ENCODE measurements around the gene MZF1. TPM values are rescaled to one million over a fixed set of nuclear protein-coding genes. Genes with fewer than 3 reads are reported as not detected.

Gene MZF1
- total RNA-seq, 2 experiments from 2014 or later: 20.0 to 20.6 TPM

DNA sequence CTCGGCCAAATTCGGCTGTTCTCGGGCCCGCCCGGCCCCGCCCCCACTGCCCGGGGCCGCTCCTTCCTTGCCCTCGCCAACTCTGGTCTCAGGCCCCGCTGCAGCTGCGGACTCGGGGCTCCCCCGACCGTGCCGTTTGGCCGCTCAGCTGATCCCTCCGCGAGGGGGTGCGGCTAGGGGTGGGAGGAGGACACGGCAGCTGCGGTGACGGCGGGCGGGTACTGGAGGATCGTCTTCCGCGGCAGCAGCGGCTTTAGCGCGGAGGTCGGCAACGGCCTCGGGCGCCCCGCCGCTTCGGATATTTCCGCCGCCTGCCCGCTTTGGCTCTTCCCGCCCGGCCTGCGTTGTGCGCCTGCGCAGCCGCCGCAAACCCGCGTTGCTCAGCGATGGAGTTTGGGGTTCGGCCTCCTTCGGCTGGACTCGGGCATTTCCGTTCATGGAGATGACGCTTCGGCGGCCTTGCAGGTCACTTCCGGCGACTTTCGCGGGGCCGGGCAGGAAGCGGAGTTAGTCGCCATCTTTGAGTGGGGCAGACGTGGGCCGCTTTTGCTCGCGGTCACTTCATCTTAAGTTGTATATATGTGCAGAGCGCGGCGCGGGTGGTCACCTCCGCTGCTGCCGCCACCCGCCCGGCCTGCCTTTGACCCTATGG, 14.4 kb downstream of the MZF1 start:
- Mint-ChIP-seq H3K4me1 (ENCODE audit: low read depth) (peaks cover 69% of the 10 kb centered on the region), H3K27ac (peak overlapping the region; percentile 99), H3K27me3 (ENCODE audit: low read depth) (no peaks in the 10 kb centered on the region), H3K36me3 (ENCODE audit: low read depth) (peaks cover 56% of the 10 kb centered on the region), H3K4me3 (peak overlapping the region; percentile 96), H3K9me3 (ENCODE audit: insufficient read depth) (no peaks in the 10 kb centered on the region)
- ATAC-seq: peak; percentile 67
- ChIA-PET CTCF (interaction anchor here (1.0 to 5.3 kb wide), 5 partner anchors 9 to 39 kb away, joined by 3 to 27 read pairs (median 4); partner anchors contain the start of gene ZBTB45), POLR2A (interaction anchor here (1.0 to 1.4 kb wide), 4 partner anchors 9 to 15 kb away, joined by 3 to 8 read pairs (median 4); partner anchors contain the start of gene TRIM28)
- DNase-seq: peak; percentile 100

DNA sequence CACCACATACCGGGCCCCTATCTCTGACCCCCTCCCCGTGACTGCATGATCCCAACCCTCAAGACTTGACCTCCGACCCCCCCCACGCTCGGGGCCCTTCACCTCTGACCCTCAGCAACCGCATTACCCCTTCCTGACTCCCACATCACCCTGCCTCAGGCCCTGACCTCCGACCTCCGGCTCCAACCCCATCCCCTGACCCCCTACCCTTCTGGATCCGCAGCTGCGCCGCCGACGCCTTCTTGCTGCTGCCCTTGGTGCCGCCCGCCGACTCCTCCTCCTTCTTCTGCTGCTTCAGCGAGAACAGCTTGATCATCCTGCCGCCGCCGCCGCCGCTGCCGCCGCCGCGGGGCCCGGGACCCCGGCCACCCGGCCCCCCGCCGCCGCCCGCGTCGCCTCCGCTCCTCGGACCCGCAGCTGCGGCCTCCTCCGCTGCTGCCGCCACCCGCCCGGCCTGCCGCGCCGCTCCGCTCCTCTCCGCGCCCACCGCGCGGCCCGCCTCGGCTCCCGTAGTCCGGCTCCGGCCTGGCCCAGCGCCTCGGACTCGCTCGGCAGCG, 15.0 kb downstream of the MZF1 start, which contains the start of gene UBE2M:
Gene UBE2M (minus strand): TSS at position 546 of the 557 bp plus-strand sequence. CDS start 230 bp downstream, at position 316.
- Mint-ChIP-seq H3K4me1 (ENCODE audit: low read depth) (peaks cover 67% of the 10 kb centered on the region), H3K36me3 (ENCODE audit: low read depth) (peaks cover 59% of the 10 kb centered on the region), H3K27ac (peak within 1 kb of the TSS; percentile 99), H3K27me3 (ENCODE audit: low read depth) (no peaks in the 10 kb centered on the region), H3K4me3 (peak within 1 kb of the TSS; percentile 96), H3K9me3 (ENCODE audit: insufficient read depth) (no peaks in the 10 kb centered on the region)
- ChIA-PET POLR2A (interaction anchor here (0.9 to 1.5 kb wide), 4 partner anchors 11 to 44 kb away, joined by 3 to 5 read pairs (median 4); no protein-coding TSS in a partner anchor), CTCF (interaction anchor here (1.3 to 5.3 kb wide), 3 partner anchors 13 to 38 kb away, joined by 4 to 27 read pairs (median 7); partner anchors contain the start of gene ZBTB45)
- ATAC-seq (peak; percentile 2), DNase-seq (peak; percentile 75)

DNA sequence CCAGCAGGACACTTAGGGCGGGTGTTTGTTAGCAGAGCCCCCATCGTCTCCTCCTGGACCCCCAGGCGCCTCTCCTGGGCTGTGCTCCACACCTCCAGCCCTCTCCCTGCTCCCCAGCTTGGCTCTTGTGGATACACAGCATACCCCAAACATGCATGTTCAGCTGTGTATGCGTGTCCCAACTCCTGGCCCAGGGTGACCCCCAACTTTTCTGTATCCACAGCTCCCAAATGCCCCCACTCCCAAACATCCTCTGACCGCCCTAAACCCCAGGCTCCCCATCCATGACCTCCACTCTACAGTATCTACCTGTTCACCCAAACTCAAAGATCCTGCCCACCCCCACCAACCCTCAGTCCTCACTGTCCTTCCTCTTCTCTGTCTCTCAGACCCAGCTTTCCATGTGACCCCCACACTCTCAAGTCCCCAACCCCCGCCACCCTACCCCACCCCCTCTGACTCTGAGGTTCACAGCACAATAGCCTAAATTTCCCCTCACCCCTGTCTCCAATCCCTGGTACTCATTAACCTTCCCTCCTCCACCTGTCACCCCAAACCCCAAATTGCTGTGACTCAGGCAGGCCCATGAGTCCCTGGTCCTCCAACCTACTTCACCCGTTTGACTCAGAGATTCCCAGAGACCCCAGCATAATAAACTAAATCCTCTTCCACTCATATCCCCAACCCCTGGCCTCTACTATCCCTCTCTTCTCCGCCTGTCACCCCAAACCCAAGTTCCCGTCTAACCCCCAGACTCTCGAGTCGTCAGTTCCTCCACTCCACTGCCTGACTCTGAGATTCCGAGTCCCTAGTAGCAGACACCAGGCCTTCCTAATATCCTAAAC, 15.7 kb downstream of the MZF1 start:
- no peaks in the 10 kb centered on the region for H3K9me3 Mint-ChIP-seq (ENCODE audit: insufficient read depth)
- peak; percentile 31 for DNase-seq
- POLR2A ChIA-PET: interaction anchor here (0.9 to 1.5 kb wide), 4 partner anchors 12 to 43 kb away, joined by 3 to 5 read pairs (median 4); partner anchors contain the start of gene ZBTB45
- no peaks in the 10 kb centered on the region for H3K27me3 Mint-ChIP-seq (ENCODE audit: low read depth)
- peaks cover 67% of the 10 kb centered on the region for H3K4me1 Mint-ChIP-seq (ENCODE audit: low read depth)
- peak overlapping the region; percentile 96 for H3K27ac Mint-ChIP-seq
- CTCF ChIA-PET: interaction anchor here (1.3 kb wide), 1 partner anchor 37 kb away, joined by 5 read pairs; no protein-coding TSS in a partner anchor
- peak overlapping the region; percentile 89 for H3K4me3 Mint-ChIP-seq
- ATAC-seq: no peak
- H3K36me3 Mint-ChIP-seq (ENCODE audit: low read depth): peaks cover 63% of the 10 kb centered on the region

DNA sequence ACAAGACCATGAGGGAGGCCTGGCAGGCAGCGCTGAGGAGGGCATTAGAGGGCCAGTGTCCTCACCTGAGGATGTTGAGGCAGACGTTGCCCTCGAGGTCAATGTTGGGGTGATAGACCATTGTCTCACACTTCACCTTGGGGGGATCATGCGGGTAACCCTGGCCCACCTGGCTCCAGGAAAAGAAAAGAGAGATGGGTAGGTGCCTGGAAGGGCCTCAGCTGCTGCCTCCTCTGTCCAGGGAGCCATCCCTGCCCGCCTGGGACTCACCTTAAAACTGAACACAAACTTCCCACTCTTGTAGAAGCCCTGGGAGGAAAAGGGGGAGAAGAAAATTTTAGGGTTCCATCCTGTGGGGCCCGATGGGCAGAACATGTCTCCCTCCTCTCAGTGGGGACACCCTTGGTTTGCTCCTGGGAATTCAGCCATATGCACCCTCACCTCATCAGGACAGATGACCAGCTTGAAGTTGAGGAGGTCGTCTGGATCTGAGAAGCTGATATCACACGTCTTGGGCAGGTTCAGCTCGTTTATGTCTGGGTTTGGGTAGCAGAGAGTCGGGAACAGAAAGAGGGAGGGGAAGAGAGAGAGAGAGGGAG, 16.4 kb downstream of the MZF1 start:
- Mint-ChIP-seq H3K27me3 (ENCODE audit: low read depth) (no peaks in the 10 kb centered on the region), H3K36me3 (ENCODE audit: low read depth) (peaks cover 64% of the 10 kb centered on the region), H3K9me3 (ENCODE audit: insufficient read depth) (no peaks in the 10 kb centered on the region), H3K4me3 (peak overlapping the region; percentile 89), H3K27ac (peak overlapping the region; percentile 96), H3K4me1 (ENCODE audit: low read depth) (peaks cover 60% of the 10 kb centered on the region)
- peak; percentile 23 for DNase-seq
- POLR2A ChIA-PET: interaction anchor here (1.2 to 1.5 kb wide), 2 partner anchors 15 to 37 kb away, joined by 4 to 5 read pairs; partner anchors contain the start of gene ZBTB45
- CTCF ChIA-PET: interaction anchor here (1.3 kb wide), 1 partner anchor 36 kb away, joined by 5 read pairs; no protein-coding TSS in a partner anchor
- ATAC-seq: no peak

DNA sequence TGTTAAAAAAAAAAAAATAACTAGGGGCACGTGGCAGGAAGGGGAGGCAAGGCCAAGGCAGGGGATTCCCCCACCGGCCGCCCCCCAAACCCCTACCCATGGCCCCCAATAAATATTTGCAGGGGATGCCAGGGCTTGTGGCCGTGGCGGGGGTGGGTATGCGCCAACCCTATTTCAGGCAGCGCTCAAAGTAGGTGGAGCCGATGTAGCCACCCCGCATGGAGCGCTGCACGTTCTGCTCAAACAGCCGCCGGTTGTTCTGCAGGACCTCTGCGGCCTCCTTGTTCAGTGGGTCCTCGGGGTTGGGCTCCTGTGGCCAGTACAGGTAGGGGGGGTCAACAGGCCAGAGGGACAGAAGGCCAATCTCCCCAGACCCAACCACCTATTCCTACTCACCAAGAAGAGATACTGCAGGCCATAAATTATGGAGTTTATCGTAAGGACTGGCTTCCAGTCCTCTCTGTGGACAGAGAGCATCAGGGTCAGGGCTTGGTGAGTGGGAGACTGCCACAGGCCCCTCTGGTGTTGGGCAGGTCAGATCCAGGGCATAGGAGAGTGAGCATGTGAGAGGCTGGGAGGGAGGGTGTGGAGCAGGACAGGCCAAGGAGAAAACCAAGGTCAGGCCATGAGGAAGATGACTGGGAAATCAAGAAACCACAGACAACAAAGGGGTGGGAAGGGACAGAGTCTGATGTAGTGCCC, 17.1 kb downstream of the MZF1 start:
- CTCF ChIA-PET: interaction anchor here (0.9 to 4.5 kb wide), 6 partner anchors 13 to 228 kb away, joined by 3 to 49 read pairs (median 10); partner anchors contain the start of genes TRIM28 and ZBTB45
- peaks cover 53% of the 10 kb centered on the region for H3K4me1 Mint-ChIP-seq (ENCODE audit: low read depth)

DNA sequence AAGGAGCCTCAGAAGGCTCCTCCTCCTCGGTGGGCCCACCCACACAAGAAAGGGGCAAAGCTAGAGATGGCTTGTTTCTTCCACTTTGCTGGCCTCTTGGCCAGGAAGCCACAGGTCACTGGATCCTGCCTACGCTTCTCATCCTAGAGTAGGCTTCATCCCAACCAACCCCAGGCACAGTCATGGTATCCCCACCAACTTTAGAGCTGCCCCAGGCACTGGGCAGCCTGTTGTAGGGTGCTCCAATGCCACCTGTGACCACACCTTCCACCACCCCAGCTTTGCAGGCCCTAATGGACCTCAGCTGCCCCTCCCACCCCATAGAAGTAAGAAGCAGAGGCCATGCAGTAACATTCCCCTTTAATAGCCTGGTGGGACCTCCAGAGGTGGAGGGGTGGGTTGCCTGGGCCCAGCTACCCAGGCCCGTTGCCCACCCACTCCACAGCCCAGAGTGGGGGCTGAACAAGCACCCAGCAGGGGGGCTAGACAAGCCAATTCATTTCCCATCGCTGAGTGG, 17.7 kb downstream of the MZF1 start:
- H3K36me3 Mint-ChIP-seq (ENCODE audit: low read depth): peaks cover 66% of the 10 kb centered on the region
- peak overlapping the region; percentile 93 for H3K27ac Mint-ChIP-seq
- ChIA-PET CTCF (interaction anchor here (0.9 to 4.5 kb wide), 6 partner anchors 12 to 227 kb away, joined by 3 to 49 read pairs (median 10); partner anchors contain the start of genes TRIM28 and ZBTB45), POLR2A (interaction anchor here (0.8 to 3.5 kb wide), 8 partner anchors 11 to 147 kb away, joined by 3 to 51 read pairs (median 4); partner anchors contain the start of genes TRIM28, ZBTB45 and ZNF584)
- ATAC-seq: no peak
- peak overlapping the region; percentile 85 for H3K4me3 Mint-ChIP-seq
- peaks cover 47% of the 10 kb centered on the region for H3K4me1 Mint-ChIP-seq (ENCODE audit: low read depth)
- no peaks in the 10 kb centered on the region for H3K9me3 Mint-ChIP-seq (ENCODE audit: insufficient read depth)
- DNase-seq: no peak
- no peaks in the 10 kb centered on the region for H3K27me3 Mint-ChIP-seq (ENCODE audit: low read depth)

More for the DNA sequence above, 17.1 kb downstream of the MZF1 start:
- DNase-seq (peak; percentile 20), ATAC-seq (no peak)
- H3K4me3 Mint-ChIP-seq: peak overlapping the region; percentile 89
- H3K9me3 Mint-ChIP-seq (ENCODE audit: insufficient read depth): no peaks in the 10 kb centered on the region
- H3K36me3 Mint-ChIP-seq (ENCODE audit: low read depth): peaks cover 63% of the 10 kb centered on the region
- H3K27ac Mint-ChIP-seq: peak overlapping the region; percentile 96
- H3K27me3 Mint-ChIP-seq (ENCODE audit: low read depth): no peaks in the 10 kb centered on the region
- POLR2A ChIA-PET: interaction anchor here (1.0 to 3.5 kb wide), 5 partner anchors 11 to 148 kb away, joined by 3 to 51 read pairs (median 9); partner anchors contain the start of genes TRIM28, ZBTB45 and ZNF584

DNA sequence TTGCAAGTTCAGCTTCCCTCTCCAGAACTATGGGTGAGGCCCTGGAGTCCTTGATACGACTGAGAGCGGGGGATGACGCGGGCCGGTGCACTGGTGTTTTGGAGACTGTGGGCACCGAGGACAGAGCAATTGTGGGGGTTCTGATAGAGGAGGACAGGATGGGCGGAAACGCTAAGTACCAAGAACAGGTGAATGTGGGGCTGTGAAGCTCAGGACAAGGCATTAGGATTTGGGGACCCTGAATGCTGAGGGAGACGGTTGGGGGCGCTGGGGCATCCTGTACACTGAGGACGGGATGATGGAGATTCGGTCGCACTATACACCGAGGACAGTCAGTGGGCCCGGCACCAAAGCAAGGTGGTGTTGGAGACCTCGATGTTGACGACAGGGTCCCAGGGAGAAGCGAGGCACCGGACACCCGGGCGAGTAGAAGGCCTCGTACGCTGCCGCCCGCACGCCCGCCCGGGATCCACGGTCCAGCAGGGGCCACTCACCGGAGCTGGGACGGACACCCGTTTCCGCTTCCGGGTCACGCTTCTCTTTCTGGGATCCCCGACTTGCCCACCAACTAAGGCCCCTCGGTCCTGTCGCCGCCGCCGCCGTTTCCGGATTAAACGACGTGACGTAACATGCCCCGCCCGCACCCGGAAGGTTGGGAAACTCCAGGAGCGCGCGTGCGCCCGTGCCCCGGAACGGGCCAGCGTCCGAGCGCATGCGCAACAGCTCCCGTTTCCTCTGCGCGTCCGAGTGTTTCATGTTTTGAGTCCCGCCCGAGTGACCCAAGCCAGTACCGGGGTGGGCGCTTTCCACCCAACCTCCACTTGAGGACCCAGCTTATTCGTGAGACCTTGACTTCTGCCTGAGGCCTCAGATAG, 18.4 kb downstream of the MZF1 start, which contains the start of gene CHMP2A:
Gene CHMP2A (minus strand): TSS at position 612 of the 875 bp plus-strand sequence. CDS start 893 bp downstream, outside the sequence.
- Mint-ChIP-seq H3K4me1 (ENCODE audit: low read depth) (peaks cover 42% of the 10 kb centered on the region), H3K27me3 (ENCODE audit: low read depth) (no peaks in the 10 kb centered on the region), H3K4me3 (peak within 1 kb of the TSS; percentile 85), H3K36me3 (ENCODE audit: low read depth) (peaks cover 71% of the 10 kb centered on the region), H3K27ac (peak within 1 kb of the TSS; percentile 93), H3K9me3 (ENCODE audit: insufficient read depth) (no peaks in the 10 kb centered on the region)
- ChIA-PET POLR2A (interaction anchor here (0.8 to 3.5 kb wide), 10 partner anchors 7 to 146 kb away, joined by 3 to 51 read pairs (median 4); partner anchors contain the start of genes TRIM28, ZBTB45, ZNF324 and ZNF584), CTCF (interaction anchor here (0.9 to 4.5 kb wide), 6 partner anchors 11 to 226 kb away, joined by 3 to 49 read pairs (median 10); partner anchors contain the start of genes TRIM28 and ZBTB45)
- peak; percentile 98 for DNase-seq
- peak; percentile 32 for ATAC-seq

DNA sequence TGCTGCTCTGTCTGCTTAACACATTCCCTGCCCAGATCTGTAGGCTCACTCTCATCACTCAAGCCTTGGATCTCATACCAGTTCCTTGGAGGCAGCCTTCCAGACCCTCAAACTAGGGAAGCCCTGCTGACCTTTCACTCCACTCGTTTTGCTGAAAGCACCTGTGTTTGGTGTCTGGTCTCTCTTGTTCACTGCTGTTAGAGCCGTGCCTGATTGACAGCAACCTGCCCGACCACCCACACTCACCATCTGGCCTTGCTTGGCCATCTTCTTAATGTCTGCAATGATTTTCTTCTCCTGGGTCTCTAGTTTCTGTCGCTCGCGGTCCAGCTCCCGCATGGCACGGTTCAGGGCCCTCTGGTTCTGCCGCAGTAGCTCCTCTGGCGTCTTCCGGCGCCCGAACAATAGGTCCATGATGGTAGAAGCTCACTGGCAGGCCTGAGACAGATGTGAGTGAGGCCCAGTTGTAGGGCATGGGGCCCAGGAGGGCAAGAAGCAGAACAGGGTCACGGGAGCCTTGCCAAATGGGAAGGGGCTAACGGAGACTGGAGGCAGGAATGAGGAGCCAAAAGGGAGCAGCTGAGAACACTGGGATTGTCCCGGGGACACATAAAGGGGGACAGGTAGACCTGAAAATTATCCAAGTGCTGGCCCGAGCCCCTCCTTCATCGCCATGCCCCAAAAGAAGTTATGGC, 19.2 kb downstream of the MZF1 start:
- peak; percentile 21 for DNase-seq
- Mint-ChIP-seq H3K4me3 (peak overlapping the region; percentile 85), H3K27ac (peak overlapping the region; percentile 93), H3K4me1 (ENCODE audit: low read depth) (peaks cover 36% of the 10 kb centered on the region), H3K27me3 (ENCODE audit: low read depth) (no peaks in the 10 kb centered on the region), H3K36me3 (ENCODE audit: low read depth) (peaks cover 74% of the 10 kb centered on the region), H3K9me3 (ENCODE audit: insufficient read depth) (no peaks in the 10 kb centered on the region)
- ChIA-PET POLR2A (interaction anchor here (0.9 to 3.5 kb wide), 7 partner anchors 8 to 87 kb away, joined by 3 to 51 read pairs (median 9); partner anchors contain the start of genes TRIM28, ZBTB45 and ZNF324), CTCF (interaction anchor here (2.5 to 4.5 kb wide), 3 partner anchors 27 to 40 kb away, joined by 16 to 49 read pairs (median 17); partner anchors contain the start of gene ZBTB45)
- ATAC-seq: no peak
